ENCODE data around the gene TRIM56. TPM values are rescaled to one million over a fixed set of nuclear protein-coding genes. Genes with fewer than 3 reads are reported as not detected.

Gene TRIM56
- total and polyA plus RNA-seq, 2 of the 4 experiments (the other 2 are of a cell fraction) = 3.9 to 5.9 TPM

GRCh38 chr7:101099969-101100781, 14.9 kb downstream of the TRIM56 start (continued):
- TF ChIP-seq NFE2L2 (IDR thresholded peaks at IDR 0.05; ENCODE audit: low read depth, low read length) (peak; percentile 98), FOS (IDR thresholded peaks at IDR 0.05; ENCODE audit: low read depth, low read length) (peak; percentile 100), MXI1 (IDR thresholded peaks at IDR 0.05; ENCODE audit: borderline replicate concordance, low read depth, low read length) (peak; percentile 75; the same call in 1 of the 2 replicates)

Measured in IMR-90 (cell line).